Measurements from ENCODE around the gene HYAL3.

GRCh38 chr3:50266836-50267235 lies 32.4 kb downstream of the HYAL3 start:
- no peak for TF ChIP-seq CTCF (IDR thresholded peaks at IDR 0.05; ENCODE audit: low read depth, low read length, poor library complexity, severe bottlenecking)
- no peak for TF ChIP-seq EZH2phosphoT487 (IDR thresholded peaks at IDR 0.05; ENCODE audit: borderline replicate concordance, low read length)
